ENCODE data around the gene FRMD4B.

DNA sequence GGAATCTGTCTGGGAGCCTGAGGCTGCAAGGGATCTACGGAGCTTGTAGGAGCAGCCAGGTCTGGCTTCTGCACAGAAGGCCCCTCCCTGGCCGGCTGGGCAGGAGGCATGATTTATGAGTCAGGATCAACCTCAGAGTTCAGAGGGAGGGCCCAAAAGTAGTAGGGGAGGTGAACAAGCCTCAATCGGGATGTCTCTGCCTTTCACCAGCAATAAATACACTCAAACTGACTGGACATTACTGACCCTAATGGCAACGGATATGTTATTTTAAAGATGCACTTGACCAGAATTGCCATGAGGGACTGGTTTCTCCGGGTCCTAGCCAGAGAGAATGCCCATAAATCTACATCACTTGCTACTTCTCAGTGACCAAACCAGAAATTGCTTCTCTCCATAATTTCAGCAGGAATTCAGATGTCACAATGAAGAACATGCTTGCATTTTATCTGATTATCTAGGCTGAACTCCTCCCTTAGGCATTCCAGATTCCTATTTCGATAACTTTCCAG is 153.9 kb downstream of the FRMD4B start:
- TF ChIP-seq, protein P1, sequence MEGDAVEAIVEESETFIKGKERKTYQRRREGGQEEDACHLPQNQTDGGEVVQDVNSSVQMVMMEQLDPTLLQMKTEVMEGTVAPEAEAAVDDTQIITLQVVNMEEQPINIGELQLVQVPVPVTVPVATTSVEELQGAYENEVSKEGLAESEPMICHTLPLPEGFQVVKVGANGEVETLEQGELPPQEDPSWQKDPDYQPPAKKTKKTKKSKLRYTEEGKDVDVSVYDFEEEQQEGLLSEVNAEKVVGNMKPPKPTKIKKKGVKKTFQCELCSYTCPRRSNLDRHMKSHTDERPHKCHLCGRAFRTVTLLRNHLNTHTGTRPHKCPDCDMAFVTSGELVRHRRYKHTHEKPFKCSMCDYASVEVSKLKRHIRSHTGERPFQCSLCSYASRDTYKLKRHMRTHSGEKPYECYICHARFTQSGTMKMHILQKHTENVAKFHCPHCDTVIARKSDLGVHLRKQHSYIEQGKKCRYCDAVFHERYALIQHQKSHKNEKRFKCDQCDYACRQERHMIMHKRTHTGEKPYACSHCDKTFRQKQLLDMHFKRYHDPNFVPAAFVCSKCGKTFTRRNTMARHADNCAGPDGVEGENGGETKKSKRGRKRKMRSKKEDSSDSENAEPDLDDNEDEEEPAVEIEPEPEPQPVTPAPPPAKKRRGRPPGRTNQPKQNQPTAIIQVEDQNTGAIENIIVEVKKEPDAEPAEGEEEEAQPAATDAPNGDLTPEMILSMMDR (conservative IDR thresholded peaks at IDR 0.05 in 1 of 2, IDR thresholded peaks at IDR 0.05 in 1 of 2; ENCODE audit: extremely low read depth in 1 of 2, insufficient read depth in 1 of 2, low read depth in 1 of 2, low read length in 2 of 2): no peak
- TF ChIP-seq EZH2 (IDR thresholded peaks at IDR 0.05; ENCODE audit: borderline replicate concordance, low read length): no peak
